AG10803 (cell line): ENCODE data around the gene MRGPRG.

Experiments used
- DNase-seq: peaks from one replicate; pipeline ENCODE4 v3.0.0; 2010; ENCODE audit warnings: low read depth
- H3K4me3 ChIP-seq: 2 replicates; pipeline ENCODE4 v1.5.1; 2011; ENCODE audit warnings: mild to moderate bottlenecking, low read length, control low read depth
- TF ChIP-seq, protein P1 (sequence below): conservative IDR thresholded peaks from 2 replicates; pipeline ENCODE4 v1.5.1; 2011; ENCODE audit warnings: mild to moderate bottlenecking, low read length, control low read depth, inconsistent platforms

MRGPRG gene

DNA sequence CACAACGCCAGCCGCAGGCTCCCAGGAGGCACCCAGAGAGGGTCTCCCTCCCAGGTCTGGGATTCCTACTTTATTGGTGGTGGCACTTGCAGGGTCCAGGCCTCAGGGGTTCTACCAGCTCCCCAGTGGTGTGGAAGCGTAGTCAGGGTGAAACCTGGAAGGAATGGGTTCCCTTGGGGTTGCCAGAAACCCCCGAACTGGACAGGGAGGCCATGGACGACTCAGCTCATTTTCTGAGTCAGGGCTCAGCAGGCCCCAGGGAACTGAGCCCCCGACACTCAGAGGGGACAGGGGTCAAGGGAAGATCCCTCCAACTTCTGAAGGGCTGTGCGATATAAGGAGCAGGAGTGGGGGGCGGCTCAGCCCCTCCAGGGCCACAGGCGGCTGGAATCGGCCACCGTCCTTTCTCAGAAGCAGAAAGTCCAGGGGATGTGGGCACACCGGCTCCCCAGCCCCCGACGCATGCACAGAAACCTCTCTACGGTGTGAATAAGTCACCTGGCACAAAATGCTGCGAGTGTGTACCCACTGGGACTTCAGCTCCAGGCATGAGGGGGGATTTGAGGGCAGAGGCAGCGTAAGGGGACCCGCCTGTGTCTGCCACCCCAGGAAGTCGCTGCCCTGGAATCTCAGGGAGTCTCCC lies 25.1 kb downstream of the MRGPRG start:
- H3K4me3 ChIP-seq = no peak overlapping the region
- TF ChIP-seq, protein P1, sequence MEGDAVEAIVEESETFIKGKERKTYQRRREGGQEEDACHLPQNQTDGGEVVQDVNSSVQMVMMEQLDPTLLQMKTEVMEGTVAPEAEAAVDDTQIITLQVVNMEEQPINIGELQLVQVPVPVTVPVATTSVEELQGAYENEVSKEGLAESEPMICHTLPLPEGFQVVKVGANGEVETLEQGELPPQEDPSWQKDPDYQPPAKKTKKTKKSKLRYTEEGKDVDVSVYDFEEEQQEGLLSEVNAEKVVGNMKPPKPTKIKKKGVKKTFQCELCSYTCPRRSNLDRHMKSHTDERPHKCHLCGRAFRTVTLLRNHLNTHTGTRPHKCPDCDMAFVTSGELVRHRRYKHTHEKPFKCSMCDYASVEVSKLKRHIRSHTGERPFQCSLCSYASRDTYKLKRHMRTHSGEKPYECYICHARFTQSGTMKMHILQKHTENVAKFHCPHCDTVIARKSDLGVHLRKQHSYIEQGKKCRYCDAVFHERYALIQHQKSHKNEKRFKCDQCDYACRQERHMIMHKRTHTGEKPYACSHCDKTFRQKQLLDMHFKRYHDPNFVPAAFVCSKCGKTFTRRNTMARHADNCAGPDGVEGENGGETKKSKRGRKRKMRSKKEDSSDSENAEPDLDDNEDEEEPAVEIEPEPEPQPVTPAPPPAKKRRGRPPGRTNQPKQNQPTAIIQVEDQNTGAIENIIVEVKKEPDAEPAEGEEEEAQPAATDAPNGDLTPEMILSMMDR = no peak
- DNase-seq = no peak

DNA sequence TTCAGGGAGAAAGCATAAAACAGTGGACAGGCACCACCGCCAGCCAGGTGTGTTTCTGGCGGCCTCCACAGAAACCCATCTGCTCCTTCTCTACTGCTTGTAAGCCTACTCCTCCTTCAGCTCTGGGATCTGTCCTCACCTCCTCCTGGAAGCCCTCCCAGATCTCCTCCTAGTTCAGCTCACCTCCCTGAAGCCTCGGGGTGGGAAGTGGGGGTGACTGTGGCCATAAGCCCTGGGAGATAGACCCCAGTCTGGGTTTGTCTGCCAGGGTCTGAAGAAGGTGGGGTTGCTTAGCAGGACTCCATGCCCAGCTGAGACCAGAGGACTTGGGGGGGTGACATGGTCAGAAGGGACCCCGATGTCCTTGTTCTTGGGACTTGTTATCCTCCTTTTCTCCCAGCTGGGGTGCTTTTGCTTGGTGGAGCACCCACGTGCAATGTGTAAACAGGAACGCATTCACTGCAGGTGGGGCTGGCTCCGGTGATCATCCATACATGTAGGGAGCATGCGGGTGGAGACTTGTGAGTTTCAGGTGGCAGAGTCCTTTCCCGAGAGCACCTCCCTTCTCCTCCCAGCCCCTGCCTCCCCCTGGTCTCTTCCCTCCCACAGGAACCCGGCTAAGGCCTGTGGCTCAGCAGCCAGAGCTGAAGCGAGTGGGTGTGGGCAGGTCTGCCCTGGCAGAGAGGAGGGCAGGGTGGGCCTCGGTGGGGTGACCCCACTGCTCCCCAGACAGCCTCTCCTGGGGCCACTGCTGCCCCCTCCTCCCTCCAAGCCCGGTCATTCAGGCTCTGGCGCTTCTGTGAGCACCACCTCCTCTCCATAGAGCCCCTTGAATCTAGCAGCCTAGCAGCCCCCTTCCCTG lies 25.9 kb downstream of the MRGPRG start:
- H3K4me3 ChIP-seq = no peak overlapping the region
- DNase-seq = no peak
- TF ChIP-seq, protein P1 = no peak

DNA sequence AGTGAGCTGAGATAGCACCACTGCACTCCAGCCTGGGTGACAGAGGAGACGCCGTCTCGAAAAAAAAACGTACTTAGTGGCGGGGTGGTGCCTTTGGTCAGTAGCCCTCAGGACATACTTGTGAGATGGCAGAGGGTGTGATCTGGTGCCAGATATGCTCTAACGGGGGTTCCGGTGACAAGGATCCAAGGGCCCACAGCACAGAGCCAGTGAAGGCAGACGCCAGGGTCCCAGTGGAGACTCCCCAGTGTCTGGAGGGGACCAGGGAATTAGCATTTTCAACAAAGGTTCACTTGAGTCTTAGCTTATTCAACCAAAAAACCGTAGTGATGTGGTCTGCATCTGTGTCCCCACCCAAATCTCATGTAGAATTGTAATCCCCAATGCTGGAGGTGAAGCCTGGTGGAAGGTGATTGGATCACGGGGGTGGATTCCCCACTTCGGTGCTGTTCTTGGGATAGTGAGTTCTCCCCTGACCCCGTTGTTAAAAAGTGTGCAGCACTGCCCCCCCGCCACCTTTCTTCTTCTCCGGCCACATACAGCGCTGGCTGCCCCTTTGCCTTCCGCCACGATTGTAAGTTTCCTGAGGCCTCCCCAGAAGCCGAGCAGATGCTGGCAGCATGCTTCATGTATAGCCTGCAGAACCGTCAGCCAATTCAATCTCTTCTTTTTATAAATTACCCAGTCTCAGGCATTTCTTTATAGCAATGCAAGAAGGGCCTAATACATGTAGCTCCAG lies 26.9 kb downstream of the MRGPRG start:
- TF ChIP-seq, protein P1 = no peak
- H3K4me3 ChIP-seq = no peak overlapping the region
- no peak for DNase-seq

- TF ChIP-seq, protein P1 = no peak
- no peak for DNase-seq
- no peak overlapping the region for H3K4me3 ChIP-seq
These were observed 28.0 kb downstream of the MRGPRG start for GRCh38 chr11:3190600-3190999.

- no peak for DNase-seq
- H3K4me3 ChIP-seq = no peak overlapping the region
- TF ChIP-seq, protein P1 = no peak
These were observed 28.6 kb downstream of the MRGPRG start for GRCh38 chr11:3189886-3190583.

GRCh38 chr11:3189196-3189843 lies 29.3 kb downstream of the MRGPRG start:
- TF ChIP-seq, protein P1 = no peak
- no peak overlapping the region for H3K4me3 ChIP-seq
- DNase-seq = no peak
